ENCODE results near the gene CPA4.
A peak's percentile ranks its signal among the peaks of the same experiment; 100 is the strongest.

Gene CPA4

GRCh38 chr7:130337410-130337971 is 44.5 kb downstream of the CPA4 start:
- no peak for DNase-seq (ENCODE audit: low read depth)
- H3K4me3 ChIP-seq (ENCODE audit: low read depth, low read length) = no peak overlapping the region

GRCh38 chr7:130338233-130338632 is 45.3 kb downstream of the CPA4 start:
- H3K4me3 ChIP-seq (ENCODE audit: low read depth, low read length) = no peak overlapping the region
- no peak for DNase-seq (ENCODE audit: low read depth)

- no peak for DNase-seq (ENCODE audit: low read depth)
- no peak overlapping the region for H3K4me3 ChIP-seq (ENCODE audit: low read depth, low read length)
These were observed 48.9 kb downstream of the CPA4 start for GRCh38 chr7:130341882-130342281.

- DNase-seq (ENCODE audit: low read depth) = no peak
- H3K4me3 ChIP-seq (ENCODE audit: low read depth, low read length) = no peak overlapping the region
These were observed 49.9 kb downstream of the CPA4 start for GRCh38 chr7:130342701-130343380.

GRCh38 chr7:130344271-130344866 is 51.4 kb downstream of the CPA4 start, which contains the start of gene CPA5:
Gene CPA5, plus strand, starts transcription at chr7:130344816. Its CDS starts 1,670 bp downstream, at chr7:130346486.
- peak within 1 kb of the TSS; percentile 16 for H3K4me3 ChIP-seq (ENCODE audit: low read depth, low read length)
- no peak for DNase-seq (ENCODE audit: low read depth)

- no peak for DNase-seq (ENCODE audit: low read depth)
- H3K4me3 ChIP-seq (ENCODE audit: low read depth, low read length) = peak overlapping the region; percentile 16
These were observed 52.2 kb downstream of the CPA4 start for GRCh38 chr7:130345136-130345535.

- no peak for DNase-seq (ENCODE audit: low read depth)
- no peak overlapping the region for H3K4me3 ChIP-seq (ENCODE audit: low read depth, low read length)
These were observed 52.8 kb downstream of the CPA4 start for GRCh38 chr7:130345725-130346124.

GRCh38 chr7:130346177-130346905 is 53.4 kb downstream of the CPA4 start:
- DNase-seq (ENCODE audit: low read depth) = no peak

GRCh38 chr7:130346941-130347340 is 54.0 kb downstream of the CPA4 start:
- H3K4me3 ChIP-seq (ENCODE audit: low read depth, low read length) = no peak overlapping the region
- no peak for DNase-seq (ENCODE audit: low read depth)

More at GRCh38 chr7:130346177-130346905, 53.4 kb downstream of the CPA4 start:
- H3K4me3 ChIP-seq (ENCODE audit: low read depth, low read length) = no peak overlapping the region

- DNase-seq (ENCODE audit: low read depth) = no peak
- H3K4me3 ChIP-seq (ENCODE audit: low read depth, low read length) = no peak overlapping the region
These were observed 57.2 kb downstream of the CPA4 start for GRCh38 chr7:130349911-130350782.

GRCh38 chr7:130350945-130351790 is 58.2 kb downstream of the CPA4 start:
- no peak for DNase-seq (ENCODE audit: low read depth)
- no peak overlapping the region for H3K4me3 ChIP-seq (ENCODE audit: low read depth, low read length)

GRCh38 chr7:130351791-130352090 is 58.8 kb downstream of the CPA4 start:
- no peak overlapping the region for H3K4me3 ChIP-seq (ENCODE audit: low read depth, low read length)
- DNase-seq (ENCODE audit: low read depth) = no peak

- DNase-seq (ENCODE audit: low read depth) = no peak
- no peak overlapping the region for H3K4me3 ChIP-seq (ENCODE audit: low read depth, low read length)
These were observed 59.5 kb downstream of the CPA4 start for GRCh38 chr7:130352194-130353074.

- H3K4me3 ChIP-seq (ENCODE audit: low read depth, low read length) = no peak overlapping the region
- no peak for DNase-seq (ENCODE audit: low read depth)
These were observed 60.2 kb downstream of the CPA4 start for GRCh38 chr7:130353196-130353595.

GRCh38 chr7:130356121-130356875 is 63.3 kb downstream of the CPA4 start:
- peak; percentile 93 for DNase-seq (ENCODE audit: low read depth)
- no peak overlapping the region for H3K4me3 ChIP-seq (ENCODE audit: low read depth, low read length)

- no peak overlapping the region for H3K4me3 ChIP-seq (ENCODE audit: low read depth, low read length)
- DNase-seq (ENCODE audit: low read depth) = peak; percentile 74
These were observed 64.1 kb downstream of the CPA4 start for GRCh38 chr7:130356876-130357611.

Data from skeletal muscle cell (primary cell).